DND-41 (cell line): ENCODE data around the gene TMED6.
A peak's percentile ranks its signal among the peaks of the same experiment; 100 is the strongest.

Experiments
- ATAC-seq: fragments of 200-7000 bp; cut with Tn5 transposase; 3 replicates; pipeline ENCODE4 v1.9.1; 2021; ENCODE audit warnings: low read depth; ENCODE audit not compliant: insufficient read depth
- DNase-seq: peaks from one replicate; pipeline ENCODE4 v3.0.0-alpha.2; 2020
- H2AFZ ChIP-seq: 2 replicates; pipeline ENCODE4 v1.6.0; 2012; ENCODE audit warnings: low read depth, low read length
- H3K27ac ChIP-seq: 2 replicates; pipeline ENCODE4 v1.5.1; 2012; ENCODE audit warnings: low read length, inconsistent platforms
- H3K27me3 ChIP-seq: fragments of 200-600 bp; sonication (generic); 2 replicates; pipeline ENCODE4 v1.6.0; 2012; ENCODE audit warnings: low read length, mild to moderate bottlenecking, inconsistent platforms; ENCODE audit not compliant: insufficient read depth, poor library complexity
- H3K36me3 ChIP-seq: 2 replicates; pipeline ENCODE4 v1.5.1; 2012; ENCODE audit warnings: low read length, inconsistent platforms; ENCODE audit not compliant: insufficient read depth
- H3K4me1 ChIP-seq: 2 replicates; pipeline ENCODE4 v1.5.1; 2012; ENCODE audit warnings: mild to moderate bottlenecking, low read length; ENCODE audit not compliant: insufficient read depth
- H3K4me2 ChIP-seq: 2 replicates; pipeline ENCODE4 v1.6.0; 2012; ENCODE audit warnings: mild to moderate bottlenecking, moderate library complexity, low read length, inconsistent platforms; ENCODE audit not compliant: insufficient read depth
- H3K4me3 ChIP-seq, 2 experiments: fragments of 200-600 bp in 1 of 2; shearing (Covaris generic) in 1 of 2; 2 replicates each; pipeline ENCODE4 v1.5.1; 2012 to 2016; ENCODE audit warnings: inconsistent platforms in 2 of 2, low read length in 2 of 2, mild to moderate bottlenecking in 2 of 2, low read depth in 1 of 2, moderate library complexity in 1 of 2
- H3K79me2 ChIP-seq: 2 replicates; pipeline ENCODE4 v1.6.0; 2012; ENCODE audit warnings: low read length, inconsistent platforms; ENCODE audit not compliant: insufficient read depth
- H3K9ac ChIP-seq: 2 replicates; pipeline ENCODE4 v1.6.0; 2012; ENCODE audit warnings: low read depth, mild to moderate bottlenecking, inconsistent platforms, low read length, moderate library complexity
- H3K9me3 ChIP-seq: 2 replicates; pipeline ENCODE4 v1.5.1; 2012; ENCODE audit warnings: low read length, moderate library complexity, mild to moderate bottlenecking, inconsistent platforms; ENCODE audit not compliant: insufficient read depth, severe bottlenecking
- H4K20me1 ChIP-seq: 2 replicates; pipeline ENCODE4 v1.6.0; 2012; ENCODE audit warnings: low read length; ENCODE audit not compliant: insufficient read depth
- EZH2 ChIP-seq: IDR thresholded peaks from 3 replicates; pipeline ENCODE4 v1.6.1; 2012; ENCODE audit warnings: borderline replicate concordance, low read depth, mild to moderate bottlenecking, moderate library complexity, low read length, inconsistent platforms; ENCODE audit not compliant: severe bottlenecking
- TF ChIP-seq, protein P1 (sequence below): IDR thresholded peaks from 2 replicates; pipeline ENCODE4 v1.5.1; 2012; ENCODE audit warnings: borderline replicate concordance, low read length, moderate library complexity, mild to moderate bottlenecking; ENCODE audit not compliant: poor library complexity, severe bottlenecking; ENCODE audit errors: extremely low read depth

The TMED6 gene

DNA sequence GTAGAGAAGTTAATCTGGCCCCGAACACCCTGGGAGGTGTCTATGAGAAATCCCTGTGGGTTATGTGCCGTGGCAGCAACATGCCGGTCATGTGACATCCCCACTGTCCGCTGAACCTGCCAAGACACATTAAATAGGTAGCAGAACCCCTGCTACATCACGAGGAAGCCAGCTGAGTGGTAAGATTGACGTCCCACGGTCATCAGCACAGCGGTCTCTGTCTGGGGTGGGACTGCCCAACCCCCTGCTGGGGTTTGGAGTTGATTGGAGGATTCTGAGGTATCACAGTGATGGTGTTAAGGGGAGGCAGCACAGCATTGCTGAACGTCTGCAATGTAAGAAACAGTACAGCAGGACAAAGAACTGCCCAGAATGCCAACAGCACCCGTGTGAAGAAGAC, 2.0 kb downstream of the TMED6 start:
- H4K20me1 ChIP-seq = no peaks in the 10 kb centered on the region
- H3K4me3 ChIP-seq = no peak overlapping the region
- H3K36me3 ChIP-seq = peaks cover 13% of the 10 kb centered on the region
- no peaks in the 10 kb centered on the region for H3K9me3 ChIP-seq
- H3K79me2 ChIP-seq = no peaks in the 10 kb centered on the region
- no peak overlapping the region for H3K27ac ChIP-seq
- no peaks in the 10 kb centered on the region for H3K4me1 ChIP-seq
- no peaks in the 10 kb centered on the region for H3K27me3 ChIP-seq
- H2AFZ ChIP-seq = no peak overlapping the region
- TF ChIP-seq, protein P1, sequence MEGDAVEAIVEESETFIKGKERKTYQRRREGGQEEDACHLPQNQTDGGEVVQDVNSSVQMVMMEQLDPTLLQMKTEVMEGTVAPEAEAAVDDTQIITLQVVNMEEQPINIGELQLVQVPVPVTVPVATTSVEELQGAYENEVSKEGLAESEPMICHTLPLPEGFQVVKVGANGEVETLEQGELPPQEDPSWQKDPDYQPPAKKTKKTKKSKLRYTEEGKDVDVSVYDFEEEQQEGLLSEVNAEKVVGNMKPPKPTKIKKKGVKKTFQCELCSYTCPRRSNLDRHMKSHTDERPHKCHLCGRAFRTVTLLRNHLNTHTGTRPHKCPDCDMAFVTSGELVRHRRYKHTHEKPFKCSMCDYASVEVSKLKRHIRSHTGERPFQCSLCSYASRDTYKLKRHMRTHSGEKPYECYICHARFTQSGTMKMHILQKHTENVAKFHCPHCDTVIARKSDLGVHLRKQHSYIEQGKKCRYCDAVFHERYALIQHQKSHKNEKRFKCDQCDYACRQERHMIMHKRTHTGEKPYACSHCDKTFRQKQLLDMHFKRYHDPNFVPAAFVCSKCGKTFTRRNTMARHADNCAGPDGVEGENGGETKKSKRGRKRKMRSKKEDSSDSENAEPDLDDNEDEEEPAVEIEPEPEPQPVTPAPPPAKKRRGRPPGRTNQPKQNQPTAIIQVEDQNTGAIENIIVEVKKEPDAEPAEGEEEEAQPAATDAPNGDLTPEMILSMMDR = no peak
- no peak for TF ChIP-seq EZH2
- H3K9ac ChIP-seq = no peak overlapping the region
- no peak overlapping the region for H3K4me2 ChIP-seq
- DNase-seq (no peak), ATAC-seq (no peak)

GRCh38 chr16:69348222-69348621, 3.4 kb downstream of the TMED6 start:
- no peak overlapping the region for H2AFZ ChIP-seq
- TF ChIP-seq, protein P1 = no peak
- TF ChIP-seq EZH2 = no peak
- ATAC-seq (no peak), DNase-seq (no peak)
- peaks cover 5% of the 10 kb centered on the region; the same call in 1 of the 2 replicates for H3K79me2 ChIP-seq
- H3K4me1 ChIP-seq = no peaks in the 10 kb centered on the region
- no peaks in the 10 kb centered on the region; the same call in 1 of the 2 replicates for H4K20me1 ChIP-seq
- no peak overlapping the region for H3K9ac ChIP-seq
- no peak overlapping the region for H3K4me3 ChIP-seq
- no peak overlapping the region for H3K27ac ChIP-seq
- H3K4me2 ChIP-seq = no peak overlapping the region
- H3K36me3 ChIP-seq = peaks cover 22% of the 10 kb centered on the region
- H3K9me3 ChIP-seq = no peaks in the 10 kb centered on the region
- no peaks in the 10 kb centered on the region for H3K27me3 ChIP-seq

DNA sequence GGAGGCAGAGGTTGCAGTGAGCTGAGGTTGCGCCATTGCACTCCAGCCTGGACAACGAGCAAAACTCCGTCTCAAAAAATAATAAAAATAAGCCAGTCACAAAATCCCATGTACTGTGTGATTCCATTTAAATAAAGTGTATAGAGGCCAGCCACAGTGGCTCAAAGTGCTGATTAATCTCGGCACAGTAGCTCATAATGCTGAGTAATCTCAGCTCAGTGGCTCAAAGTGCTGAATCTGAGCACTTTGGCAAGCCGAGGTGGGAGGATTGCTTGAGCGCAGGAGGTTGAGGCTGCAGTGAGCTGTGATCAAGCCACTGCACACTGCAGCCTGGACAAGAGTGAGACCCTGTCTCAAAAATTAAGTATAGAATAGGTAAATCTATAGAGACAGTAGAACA, 4.9 kb downstream of the TMED6 start:
- Histone ChIP-seq H3K79me2 (peaks cover 13% of the 10 kb centered on the region), H3K27ac (no peak overlapping the region), H3K4me3 (no peak overlapping the region), H3K4me2 (no peak overlapping the region), H3K4me1 (peaks cover 8% of the 10 kb centered on the region), H2AFZ (no peak overlapping the region), H3K36me3 (peaks cover 29% of the 10 kb centered on the region), H4K20me1 (no peaks in the 10 kb centered on the region; the same call in 1 of the 2 replicates), H3K9me3 (no peaks in the 10 kb centered on the region), H3K27me3 (no peaks in the 10 kb centered on the region), H3K9ac (no peak overlapping the region)
- DNase-seq (no peak), ATAC-seq (peak; percentile 33; the same call in 1 of the 3 replicates)
- TF ChIP-seq, protein P1 = no peak
- TF ChIP-seq EZH2 = no peak

DNA sequence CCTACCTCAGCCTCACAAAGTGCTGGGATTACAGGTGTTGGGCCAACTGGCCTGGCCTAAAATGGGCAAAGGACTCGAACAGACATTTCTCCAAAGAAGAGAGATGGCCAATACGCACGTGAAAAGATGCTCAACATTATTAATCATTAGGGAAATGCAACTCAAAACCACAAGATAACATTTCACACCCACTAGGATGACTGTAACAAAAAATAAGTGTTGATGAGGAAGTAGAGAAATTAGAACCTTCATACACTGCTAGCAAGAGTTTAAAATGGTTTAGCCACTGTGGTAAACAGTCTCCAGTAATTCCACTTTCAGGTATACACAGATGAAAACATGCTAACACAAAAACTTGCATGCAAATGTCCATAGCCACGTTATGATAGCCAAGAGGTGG, 5.7 kb downstream of the TMED6 start:
- no peak for DNase-seq
- H4K20me1 ChIP-seq = no peaks in the 10 kb centered on the region; the same call in 1 of the 2 replicates
- peaks cover 21% of the 10 kb centered on the region for H3K79me2 ChIP-seq
- no peak overlapping the region for H3K4me3 ChIP-seq
- no peak overlapping the region for H3K27ac ChIP-seq
- H3K4me2 ChIP-seq = no peak overlapping the region
- no peak overlapping the region for H3K9ac ChIP-seq
- ATAC-seq = no peak
- no peaks in the 10 kb centered on the region for H3K9me3 ChIP-seq
- TF ChIP-seq, protein P1 = no peak
- no peak for TF ChIP-seq EZH2
- H3K4me1 ChIP-seq = peaks cover 15% of the 10 kb centered on the region
- no peak overlapping the region for H2AFZ ChIP-seq
- H3K36me3 ChIP-seq = peaks cover 37% of the 10 kb centered on the region
- H3K27me3 ChIP-seq = no peaks in the 10 kb centered on the region
